Body of pancreas (tissue), 4 donors: ENCODE data around the gene UBXN4. TPM values are rescaled to one million over a fixed set of nuclear protein-coding genes. Genes with fewer than 3 reads are reported as not detected.

Experiments
- ATAC-seq: fragments of 150-250 bp; one replicate; pipeline ENCODE4 v1.9.1; 2016
- DNase-seq, 4 donors: peaks; one replicate each; pipeline ENCODE4 v3.0.0-alpha.2; 2019
- H3K27ac ChIP-seq, 4 donors: fragments of 200-600 bp; sonication (generic); 1 replicate in 3 of 4; 2 replicates in 1 of 4; pipeline versions ENCODE4 v1.5.1 to v1.6.1; 2016 to 2019; ENCODE audit warnings: mild to moderate bottlenecking in 1 of 4, mixed read lengths in 1 of 4, moderate library complexity in 1 of 4
- H3K27me3 ChIP-seq, 2 donors: fragments of 200-600 bp; sonication (generic); one replicate each; pipeline ENCODE4 v1.6.0; 2016; ENCODE audit warnings: mild to moderate bottlenecking in 1 of 2
- H3K36me3 ChIP-seq, 2 donors: fragments of 200-600 bp; sonication (generic); replicated peaks in 1 of 2; 2 replicates each; pipeline ENCODE4 v1.5.1; 2016; ENCODE audit warnings: low read depth in 2 of 2; ENCODE audit not compliant: insufficient read depth in 1 of 2
- H3K4me1 ChIP-seq: fragments of 200-600 bp; sonication (generic); one replicate; pipeline ENCODE4 v1.6.0; 2016
- H3K4me3 ChIP-seq, 2 donors: fragments of 200-600 bp; sonication (generic); 1 replicate in 1 of 2; 2 replicates in 1 of 2; pipeline ENCODE4 v1.5.1; 2016 to 2019
- H3K9me3 ChIP-seq, 3 donors: fragments of 200-600 bp; sonication (generic); 1 replicate in 2 of 3; 2 replicates in 1 of 3; pipeline ENCODE4 v1.5.1; 2016
- CTCF ChIP-seq, 7 experiments: fragments of 450-650 bp in 4 of 7; fragments of 200-600 bp in 3 of 7; sonication (generic) in 3 of 7; IDR thresholded peaks; one replicate each; pipeline ENCODE4 v1.5.1; 2016 to 2019; ENCODE audit warnings: antibody characterized with exemption in 7 of 7
- POLR2A ChIP-seq, 3 donors: fragments of 450-650 bp; IDR thresholded peaks; one replicate each; pipeline ENCODE4 v1.6.1; 2016; ENCODE audit warnings: antibody characterized with exemption in 3 of 3, mild to moderate bottlenecking in 2 of 3
- WGBS, 2 donors: methylation state at CpG; one replicate each; pipeline ENCODE4 v1.1.5; 2017; 5-methylcytosine and 5-hydroxymethylcytosine counted together
- intact Hi-C: fragments of 100-400 bp; cut with DNase I; formaldehyde crosslinking; loops from one replicate; pipeline ENCODE4 v1.15.1; 2023
- total RNA-seq, 2 donors: library from RNA; depleted of rRNA; stranded (reverse); fragments of >200 nt; gene quantifications; one replicate each; pipeline ENCODE4 v1.1.0, GENCODE V29; 2016

UBXN4 gene
- total RNA-seq, 2 donors from 2014 or later, result 55.7 to 70.3 TPM

- intact Hi-C loops, result no loop called here
- DNase-seq, result peak; percentile 44 to 60 (median 48)
- TF ChIP-seq POLR2A (IDR thresholded peaks at IDR 0.05) (peak in 2 of 3 donors; percentile 40 to 62), CTCF (IDR thresholded peaks at IDR 0.05) (no peak)
- Histone ChIP-seq H3K36me3 (no peaks in the 10 kb centered on the region), H3K9me3 (no peaks in the 10 kb centered on the region), H3K4me3 (peak overlapping the region; percentile 75 to 85), H3K4me1 (peaks cover 16% of the 10 kb centered on the region), H3K27me3 (no peaks in the 10 kb centered on the region), H3K27ac (peak overlapping the region; percentile 96 to 100 (median 98))
- 0 to 1% methylated on average over 13 to 32 of the region's 34 CpGs for WGBS, 2 donors
- ATAC-seq, result peak; percentile 39
Measured at GRCh38 chr2:135742325-135742757, 686 bp downstream of the UBXN4 start.

GRCh38 chr2:135743860-135744259, 2.2 kb downstream of the UBXN4 start:
- no peak overlapping the region for H3K4me3 ChIP-seq
- no peaks in the 10 kb centered on the region for H3K36me3 ChIP-seq
- no peaks in the 10 kb centered on the region for H3K27me3 ChIP-seq
- H3K9me3 ChIP-seq, result no peaks in the 10 kb centered on the region
- H3K27ac ChIP-seq, result peak overlapping the region in 1 of 4 donors; percentile 100
- intact Hi-C loops, result no loop called here
- 61 to 64% methylated on average over 1 of the region's 1 CpG for WGBS, 2 donors
- H3K4me1 ChIP-seq, result peaks cover 16% of the 10 kb centered on the region
- TF ChIP-seq POLR2A (IDR thresholded peaks at IDR 0.05) (no peak), CTCF (IDR thresholded peaks at IDR 0.05) (no peak)
- ATAC-seq (no peak), DNase-seq (no peak)

- 63 to 73% methylated on average over 5 of the region's 5 CpGs for WGBS, 2 donors
- H3K9me3 ChIP-seq, result no peaks in the 10 kb centered on the region
- H3K4me3 ChIP-seq, result no peak overlapping the region
- peaks cover 16% of the 10 kb centered on the region for H3K4me1 ChIP-seq
- H3K36me3 ChIP-seq, result peaks cover 0 to 3% of the 10 kb centered on the region in 2 donors
- TF ChIP-seq POLR2A (IDR thresholded peaks at IDR 0.05) (no peak), CTCF (IDR thresholded peaks at IDR 0.05) (no peak)
- H3K27me3 ChIP-seq, result no peaks in the 10 kb centered on the region
- ATAC-seq (no peak), DNase-seq (peak in 3 of 4 donors; percentile 7 to 19 (median 16))
- H3K27ac ChIP-seq, result no peak overlapping the region
- intact Hi-C loops, result no loop called here
Measured at GRCh38 chr2:135744760-135745314, 3.2 kb downstream of the UBXN4 start.

- intact Hi-C loops, result no loop called here
- no peak for TF ChIP-seq POLR2A (IDR thresholded peaks at IDR 0.05)
- TF ChIP-seq CTCF (IDR thresholded peaks at IDR 0.05), result no peak
- DNase-seq, result no peak
- no peak for ATAC-seq
- H3K9me3 ChIP-seq, result no peaks in the 10 kb centered on the region
- no peak overlapping the region for H3K27ac ChIP-seq
- H3K27me3 ChIP-seq, result no peaks in the 10 kb centered on the region
- peaks cover 16% of the 10 kb centered on the region for H3K4me1 ChIP-seq
- WGBS, 2 donors, result 75 to 86% methylated on average over 4 of the region's 4 CpGs
- no peak overlapping the region for H3K4me3 ChIP-seq
- H3K36me3 ChIP-seq, result peaks cover 0 to 7% of the 10 kb centered on the region in 2 donors
Measured at GRCh38 chr2:135745545-135745944, 3.9 kb downstream of the UBXN4 start.

GRCh38 chr2:135755573-135755972, 13.9 kb downstream of the UBXN4 start:
- Histone ChIP-seq H3K4me3 (no peak overlapping the region), H3K36me3 (peaks cover 22 to 31% of the 10 kb centered on the region in 2 donors), H3K9me3 (no peaks in the 10 kb centered on the region), H3K4me1 (no peaks in the 10 kb centered on the region), H3K27ac (no peak overlapping the region), H3K27me3 (no peaks in the 10 kb centered on the region)
- ATAC-seq (no peak), DNase-seq (no peak)
- TF ChIP-seq POLR2A (IDR thresholded peaks at IDR 0.05) (no peak), CTCF (IDR thresholded peaks at IDR 0.05) (no peak)
- 96 to 98% methylated on average over 2 of the region's 2 CpGs for WGBS, 2 donors
- intact Hi-C loops, result no loop called here
